ENCODE results near the gene CAMTA1.

DNA sequence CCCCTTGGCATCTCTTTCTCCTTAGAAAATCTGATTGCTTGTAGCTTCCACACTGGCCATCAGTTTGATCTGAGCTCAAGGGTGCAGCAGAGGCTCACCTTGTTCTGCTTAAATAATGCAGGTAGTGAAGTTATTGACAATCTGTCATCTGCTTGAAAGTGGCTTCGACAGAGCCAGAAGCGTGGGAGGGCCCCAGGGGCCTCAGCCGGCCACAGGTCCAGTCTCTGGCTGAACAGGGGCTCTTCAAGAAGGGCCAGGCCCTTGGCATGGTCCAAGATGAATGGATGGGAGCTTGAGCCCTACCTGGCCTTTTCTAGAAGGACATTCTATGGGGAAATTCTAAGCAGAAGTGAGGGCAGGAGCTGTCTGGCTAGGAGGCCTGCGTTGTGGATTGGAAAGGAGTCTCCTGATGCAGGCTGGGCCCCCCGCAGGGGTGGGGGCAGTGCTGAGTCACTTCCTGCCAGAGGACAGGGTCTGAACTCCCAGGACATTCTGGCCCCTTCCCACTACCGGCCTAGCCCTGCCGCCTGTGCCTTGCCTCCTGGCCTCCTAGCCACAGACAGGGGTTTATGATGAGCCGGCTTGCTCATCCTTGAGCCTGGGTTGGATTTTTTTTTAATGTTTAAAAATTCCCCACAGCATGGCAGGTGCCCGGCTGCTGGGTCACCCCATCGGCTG is 823.5 kb downstream of the CAMTA1 start:
- TF ChIP-seq EP300 (conservative IDR thresholded peaks at IDR 0.05; ENCODE audit: poor library complexity, severe bottlenecking) (no peak), POLR2AphosphoS5 (IDR thresholded peaks at IDR 0.05) (no peak), CTCF (IDR thresholded peaks at IDR 0.05; ENCODE audit: poor library complexity, severe bottlenecking) (no peak), SMC3 (conservative IDR thresholded peaks at IDR 0.05; ENCODE audit: poor library complexity) (no peak), TAF1 (IDR thresholded peaks at IDR 0.05; ENCODE audit: low read depth) (no peak)

Data from neural cell (in vitro differentiated cells).